B cell (primary cell): ENCODE data around the gene POTEC. TPM values are rescaled to one million over a fixed set of nuclear protein-coding genes. Genes with fewer than 3 reads are reported as not detected.
"Not testable (repeated sequence)": the region's sequence is repeated elsewhere in the genome, so short reads cannot be mapped to it uniquely, and the experiment has no call there.

ENCODE experiments used
- ATAC-seq: fragments of 200-7000 bp; cut with Tn5 transposase; one replicate; pipeline ENCODE4 v1.10.0; 2021; ENCODE audit warnings: low read depth, mild to moderate bottlenecking, moderate number of reproducible peaks, moderate library complexity
- CTCF ChIA-PET: fragments of 350-600 bp; sonication (Branson Sonifier 250); formaldehyde crosslinking; loops from one replicate; lab custom pipeline; 2021; ENCODE audit warnings: antibody characterized with exemption, inconsistent platforms; lab: Charles Lee
- POLR2A ChIA-PET: fragments of 350-600 bp; sonication (Branson Sonifier 250); formaldehyde crosslinking; loops from one replicate; lab custom pipeline; 2021; ENCODE audit warnings: antibody characterized with exemption; lab: Charles Lee
- DNase-seq: peaks from one replicate; pipeline ENCODE4 v3.0.0; 2013
- H2AFZ ChIP-seq: 2 replicates; pipeline ENCODE4 v1.6.1; 2012; ENCODE audit warnings: mild to moderate bottlenecking, low read depth, low read length; ENCODE audit not compliant: insufficient read depth, poor library complexity, severe bottlenecking
- H3K27ac ChIP-seq, 2 donors: 1 replicate in 1 of 2; 2 replicates in 1 of 2; pipeline ENCODE4 v1.5.1; 2012 to 2013; ENCODE audit warnings: low read length in 2 of 2, mild to moderate bottlenecking in 2 of 2, moderate library complexity in 1 of 2
- H3K27me3 ChIP-seq, 4 experiments: fragments of 200-600 bp in 1 of 4; sonication (generic) in 1 of 4; replicated peaks in 1 of 4; 1 replicate in 2 of 4; 2 replicates in 2 of 4; pipeline versions ENCODE4 v1.6.1 to v1.7.0; 2013 to 2016; ENCODE audit warnings: low read length in 3 of 4, mild to moderate bottlenecking in 2 of 4, mixed read lengths in 1 of 4, moderate library complexity in 1 of 4; ENCODE audit not compliant: insufficient read depth in 4 of 4, control insufficient read depth in 3 of 4; ENCODE audit errors: control extremely low read depth in 1 of 4
- H3K36me3 ChIP-seq, 2 experiments: replicated peaks in 1 of 2; 1 replicate in 1 of 2; 2 replicates in 1 of 2; pipeline versions ENCODE4 v1.6.1 to v1.7.1; 2013; ENCODE audit warnings: low read length in 1 of 2; ENCODE audit not compliant: insufficient read depth in 2 of 2, control insufficient read depth in 1 of 2; ENCODE audit errors: control extremely low read depth in 1 of 2, extremely low read depth in 1 of 2
- H3K4me1 ChIP-seq, 2 donors: fragments of 200-600 bp in 1 of 2; sonication (generic) in 1 of 2; 1 replicate in 1 of 2; 2 replicates in 1 of 2; pipeline versions ENCODE4 v1.5.1 to v1.6.1; 2013 to 2017; ENCODE audit warnings: low read length in 2 of 2; ENCODE audit not compliant: control insufficient read depth in 2 of 2, insufficient read depth in 2 of 2
- H3K4me2 ChIP-seq: replicated peaks from 2 replicates; pipeline ENCODE3; 2012; ENCODE audit warnings: mild to moderate bottlenecking, low read depth, low read length; ENCODE audit not compliant: poor library complexity, severe bottlenecking
- H3K4me3 ChIP-seq, 5 experiments: fragments of 200-600 bp in 1 of 5; sonication (generic) in 1 of 5; 1 replicate in 3 of 5; 2 replicates in 2 of 5; pipeline versions ENCODE4 v1.5.1 to v1.7.0; 2011 to 2016; ENCODE audit warnings: low read length in 4 of 5, mild to moderate bottlenecking in 4 of 5, low read depth in 2 of 5, control low read depth in 1 of 5, moderate library complexity in 1 of 5; ENCODE audit not compliant: insufficient read depth in 1 of 5; ENCODE audit errors: control extremely low read depth in 1 of 5, extremely low read depth in 1 of 5
- H3K79me2 ChIP-seq: fragments of 200-600 bp; sonication (generic); one replicate; pipeline ENCODE4 v1.6.0; 2016; ENCODE audit warnings: low read length; ENCODE audit not compliant: control insufficient read depth, insufficient read depth
- H3K9ac ChIP-seq: fragments of 200-600 bp; sonication (generic); 2 replicates; pipeline ENCODE4 v1.6.1; 2017; ENCODE audit warnings: mild to moderate bottlenecking, low read length, moderate library complexity
- H3K9me3 ChIP-seq, 3 donors: one replicate each; pipeline versions ENCODE4 v1.6.1 to v1.7.1; 2013; ENCODE audit warnings: low read length in 2 of 3; ENCODE audit not compliant: control insufficient read depth in 2 of 3, insufficient read depth in 1 of 3; ENCODE audit errors: control extremely low read depth in 1 of 3
- H4K20me1 ChIP-seq: 2 replicates; pipeline ENCODE4 v1.6.0; 2012; ENCODE audit warnings: mild to moderate bottlenecking, low read length; ENCODE audit not compliant: insufficient read depth, control insufficient read depth, poor library complexity, severe bottlenecking
- H3K27ac Mint-ChIP-seq: one replicate; pipeline ENCODE4 v1.8.0; 2021; ENCODE audit warnings: mixed read lengths
- H3K27me3 Mint-ChIP-seq: one replicate; pipeline ENCODE4 v1.8.0; 2021; ENCODE audit warnings: mixed read lengths
- H3K4me1 Mint-ChIP-seq: one replicate; pipeline ENCODE4 v1.8.0; 2021; ENCODE audit warnings: mixed read lengths
- H3K4me3 Mint-ChIP-seq: one replicate; pipeline ENCODE4 v1.8.0; 2021; ENCODE audit warnings: mixed read lengths
- H3K9me3 Mint-ChIP-seq: one replicate; pipeline ENCODE4 v1.8.0; 2022; ENCODE audit warnings: mixed read lengths; ENCODE audit not compliant: insufficient read depth
- WGBS: methylation state at CpG from one replicate; pipeline ENCODE4 v1.1.5; 2013; ENCODE audit warnings: missing lambda C conversion rate; ENCODE audit not compliant: insufficient coverage; 5-methylcytosine and 5-hydroxymethylcytosine counted together
- intact Hi-C: fragments of 100-400 bp; cut with micrococcal nuclease; formaldehyde crosslinking; loops from one replicate; pipeline ENCODE4 v1.10.0; 2022
- polyA plus RNA-seq: library from polyadenylated mRNA; depleted of rRNA; stranded (reverse); fragments of >200 nt; gene quantifications from 2 replicates; pipeline ENCODE4 v1.2.3, GENCODE V29; 2012
- total RNA-seq, 2 donors: library from RNA; stranded (reverse); fragments of 120-200 nt in 1 of 2; gene quantifications; 1 replicate in 1 of 2; 2 replicates in 1 of 2; pipeline versions ENCODE4 v1.2.3 to v1.2.4, GENCODE V29; 2013 to 2022

POTEC gene
- total and polyA plus RNA-seq, 2 donors (not counting 1 experiment from before 2014, with no cell fraction given): not detected

DNA sequence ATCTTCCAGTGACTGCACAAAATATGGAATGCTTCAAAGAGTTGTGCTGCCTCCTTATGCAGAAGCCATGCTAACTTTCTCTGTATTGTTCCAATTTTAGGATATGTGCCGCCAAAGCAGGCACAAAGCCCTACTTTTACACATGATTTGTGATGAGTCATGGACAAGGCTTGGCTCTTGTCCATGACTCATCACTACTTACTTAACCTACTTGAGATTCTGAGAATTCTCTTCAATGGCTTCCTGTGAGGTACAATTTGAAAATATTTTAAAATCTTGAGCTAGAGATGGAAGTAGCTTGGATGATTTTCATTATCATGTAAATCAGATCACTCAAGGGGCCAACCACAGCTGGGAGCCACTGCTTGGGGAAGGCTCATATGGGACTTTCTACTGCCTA, 11.7 kb downstream of the POTEC start:
- WGBS: no CpG with 5 or more reads among the region's 1 CpG
- intact Hi-C loops, ATAC-seq, H3K4me1 ChIP-seq, H3K36me3 ChIP-seq, H2AFZ ChIP-seq, H4K20me1 ChIP-seq, H3K27me3 Mint-ChIP-seq, H3K4me3 Mint-ChIP-seq, H3K4me3 ChIP-seq, H3K9me3 ChIP-seq, POLR2A ChIA-PET, DNase-seq, H3K4me2 ChIP-seq, H3K9me3 Mint-ChIP-seq, H3K4me1 Mint-ChIP-seq, H3K27ac ChIP-seq, H3K79me2 ChIP-seq, H3K27me3 ChIP-seq, H3K9ac ChIP-seq, CTCF ChIA-PET, H3K27ac Mint-ChIP-seq: not testable (repeated sequence)

DNA sequence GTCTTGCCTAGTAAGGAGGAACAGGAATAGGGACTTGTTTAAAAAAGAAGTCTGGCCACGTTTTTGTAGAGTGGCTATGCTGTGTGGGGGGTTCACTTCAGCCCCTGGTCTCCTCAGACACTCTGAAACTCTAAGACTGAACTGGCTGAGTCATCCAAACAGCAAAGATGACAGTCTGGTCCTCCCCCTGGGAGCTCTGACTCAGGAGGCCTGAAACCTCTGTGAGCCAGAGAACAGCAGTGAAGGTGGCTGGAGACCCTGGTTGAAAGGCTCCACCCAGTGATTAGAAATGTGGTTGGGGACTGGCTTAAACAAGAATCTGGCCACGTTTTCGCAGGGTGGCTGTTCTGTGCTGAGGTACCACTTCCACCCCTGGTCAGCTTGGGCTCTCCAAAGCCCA, 32.7 kb downstream of the POTEC start:
- H3K9ac ChIP-seq, H3K27ac Mint-ChIP-seq, H3K4me3 ChIP-seq, H3K9me3 Mint-ChIP-seq, POLR2A ChIA-PET, H3K27me3 Mint-ChIP-seq, H4K20me1 ChIP-seq, H3K4me2 ChIP-seq, intact Hi-C loops, ATAC-seq, DNase-seq, H3K27me3 ChIP-seq, H3K4me3 Mint-ChIP-seq, H3K27ac ChIP-seq, CTCF ChIA-PET, H2AFZ ChIP-seq, H3K79me2 ChIP-seq, H3K4me1 Mint-ChIP-seq, H3K4me1 ChIP-seq, H3K9me3 ChIP-seq, H3K36me3 ChIP-seq: not testable (repeated sequence)
- no CpG with 5 or more reads among the region's 3 CpGs for WGBS

DNA sequence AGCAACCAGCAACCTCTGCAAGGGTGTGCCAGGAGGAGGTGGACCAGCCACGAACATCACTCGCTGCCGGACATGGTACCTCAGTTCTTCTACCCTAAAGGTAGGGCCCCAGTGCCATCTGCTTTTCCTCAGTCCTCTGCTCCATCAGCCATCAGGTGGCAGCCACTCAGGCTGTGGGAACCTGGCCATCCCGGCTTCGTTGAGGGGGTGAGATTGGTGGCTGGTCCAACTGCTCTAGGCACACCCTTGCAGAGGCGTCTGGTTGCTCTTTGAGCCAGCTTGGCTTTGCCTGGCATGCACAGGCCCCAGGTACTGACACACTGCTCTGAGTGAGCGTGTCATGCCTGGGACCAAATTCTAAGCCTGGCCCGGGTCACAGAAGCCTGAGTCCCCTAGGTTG, 39.7 kb downstream of the POTEC start:
- H3K9ac ChIP-seq, H2AFZ ChIP-seq, POLR2A ChIA-PET, H3K4me2 ChIP-seq, CTCF ChIA-PET, H4K20me1 ChIP-seq, H3K27me3 ChIP-seq, ATAC-seq, H3K36me3 ChIP-seq, DNase-seq, H3K9me3 ChIP-seq, H3K4me3 Mint-ChIP-seq, H3K9me3 Mint-ChIP-seq, H3K27ac Mint-ChIP-seq, H3K4me1 ChIP-seq, H3K27me3 Mint-ChIP-seq, H3K4me1 Mint-ChIP-seq, H3K27ac ChIP-seq, H3K4me3 ChIP-seq, H3K79me2 ChIP-seq, intact Hi-C loops: not testable (repeated sequence)
- WGBS: 71% methylated on average over 3 of the region's 8 CpGs

DNA sequence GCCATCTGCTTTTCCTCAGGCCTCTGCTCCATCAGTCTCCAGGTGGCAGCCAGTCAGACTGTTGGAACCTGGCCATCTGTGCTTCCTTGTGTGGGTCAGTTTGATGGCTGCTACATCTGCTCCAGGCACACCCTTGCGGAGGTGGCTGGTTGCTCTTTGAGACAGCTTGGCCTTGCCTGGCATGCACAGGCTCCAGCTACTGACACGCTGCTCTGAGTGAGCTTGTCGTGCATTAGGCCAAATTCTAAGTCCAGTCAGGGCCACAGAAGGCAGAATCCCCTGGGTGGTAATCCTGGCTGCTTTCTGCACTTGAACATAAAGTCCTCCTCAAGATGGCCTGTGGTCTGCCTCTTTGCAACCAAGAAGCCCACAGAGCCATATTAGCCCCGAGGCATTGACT, 41.5 kb downstream of the POTEC start:
- H3K27ac Mint-ChIP-seq, POLR2A ChIA-PET, H3K4me3 Mint-ChIP-seq, H3K27me3 Mint-ChIP-seq, H3K4me3 ChIP-seq, H3K4me1 ChIP-seq, H3K9me3 Mint-ChIP-seq, DNase-seq, H3K27ac ChIP-seq, H3K27me3 ChIP-seq, H3K9me3 ChIP-seq, H3K9ac ChIP-seq, H3K4me2 ChIP-seq, ATAC-seq, CTCF ChIA-PET, H3K79me2 ChIP-seq, intact Hi-C loops, H3K4me1 Mint-ChIP-seq, H2AFZ ChIP-seq, H4K20me1 ChIP-seq, H3K36me3 ChIP-seq: not testable (repeated sequence)
- WGBS: 91% methylated on average over 4 of the region's 4 CpGs
